T-helper 17 cell (primary cell): ENCODE results near the gene ILDR2. TPM values are rescaled to one million over a fixed set of nuclear protein-coding genes. Genes with fewer than 3 reads are reported as not detected.

Experiments
- ATAC-seq: fragments of 150-1000 bp; cut with Tn5 transposase; 2 replicates; pipeline ENCODE4 v1.10.0; 2021; ENCODE audit warnings: mild to moderate bottlenecking, moderate library complexity
- DNase-seq, 3 donors: peaks; one replicate each; pipeline versions ENCODE4 v3.0.0 to v3.0.0-alpha.2; 2020 to 2021
- H3K9me3 ChIP-seq: one replicate; pipeline ENCODE4 v1.7.0; 2013; ENCODE audit warnings: low read length, mild to moderate bottlenecking; ENCODE audit not compliant: control insufficient read depth, poor library complexity, severe bottlenecking
- H3K27ac Mint-ChIP-seq: one replicate; pipeline ENCODE4 v1.8.0; 2022; ENCODE audit warnings: mild to moderate bottlenecking, moderate library complexity, mixed read lengths
- H3K27me3 Mint-ChIP-seq: one replicate; pipeline ENCODE4 v1.8.0; 2022; ENCODE audit warnings: mixed read lengths
- H3K36me3 Mint-ChIP-seq: one replicate; pipeline ENCODE4 v1.8.0; 2022; ENCODE audit warnings: low read depth, mixed read lengths
- H3K4me1 Mint-ChIP-seq: one replicate; pipeline ENCODE4 v1.8.0; 2022; ENCODE audit warnings: mild to moderate bottlenecking, mixed read lengths
- H3K4me3 Mint-ChIP-seq: one replicate; pipeline ENCODE4 v1.8.0; 2022; ENCODE audit warnings: mild to moderate bottlenecking, moderate library complexity, mixed read lengths
- total RNA-seq, 4 donors: library from RNA in 2 of 4; stranded (reverse) in 2 of 4; gene quantifications; one replicate each; pipeline ENCODE4 v1.2.3 and lab custom pipeline; 2022 to 2026

ILDR2 gene
- total RNA-seq, 2 donors from 2014 or later = 0.20 to 0.34 TPM

DNA sequence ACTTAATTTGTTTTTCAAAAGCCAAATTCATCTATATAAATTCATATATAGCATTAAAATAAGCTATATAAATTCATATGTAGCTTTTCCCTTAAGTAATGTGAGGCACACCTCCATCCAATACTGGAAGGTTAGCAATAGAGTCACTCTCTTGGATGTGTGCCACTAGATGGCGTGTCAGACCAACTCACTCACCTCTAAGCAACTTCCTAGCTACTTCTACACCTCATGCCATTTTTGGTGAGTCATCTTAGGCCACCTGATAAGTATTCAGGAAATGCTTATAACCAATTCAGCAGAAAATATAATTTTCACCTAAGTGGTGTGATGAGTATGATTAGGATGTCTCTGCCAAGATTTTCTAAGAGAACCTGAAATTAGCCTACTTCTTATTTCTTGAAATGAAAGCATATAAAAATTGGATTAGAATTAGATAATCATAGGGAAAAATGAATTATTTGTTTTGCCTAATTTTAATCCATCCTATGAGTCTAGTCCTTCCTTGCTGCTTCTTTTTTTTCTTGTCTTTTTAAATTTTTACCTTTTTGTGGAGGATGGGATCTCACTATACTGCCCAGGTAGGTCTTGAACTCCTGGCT lies 64.8 kb downstream of the ILDR2 start:
- H3K27ac Mint-ChIP-seq = no peak overlapping the region
- peaks cover 8% of the 10 kb centered on the region for H3K4me1 Mint-ChIP-seq
- peak; percentile 100 for ATAC-seq

DNA sequence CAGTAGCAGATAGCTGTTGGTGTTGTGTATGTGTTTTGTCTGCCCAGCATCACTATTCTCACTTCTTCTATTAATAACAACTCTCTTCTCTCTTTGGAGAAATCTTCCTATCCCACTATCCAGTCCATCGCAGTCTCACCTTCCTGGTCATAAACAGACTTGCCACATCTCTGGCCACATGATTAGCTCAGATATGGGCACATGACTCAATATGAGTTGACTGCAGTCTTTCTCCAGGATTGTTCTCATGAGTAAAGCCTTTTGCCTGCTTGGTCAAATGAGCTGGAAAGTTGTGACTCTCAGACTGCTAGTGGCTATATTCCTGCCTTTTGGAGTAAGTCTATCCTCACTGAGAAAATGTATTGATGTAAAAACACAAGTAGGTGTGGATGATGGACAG lies 66.4 kb downstream of the ILDR2 start:
- DNase-seq = no peak
- H3K4me3 Mint-ChIP-seq = no peak overlapping the region
- ATAC-seq = no peak
- H3K36me3 Mint-ChIP-seq = peaks cover 2% of the 10 kb centered on the region
- peaks cover 8% of the 10 kb centered on the region for H3K4me1 Mint-ChIP-seq
- no peak overlapping the region for H3K27ac Mint-ChIP-seq
- H3K9me3 ChIP-seq = no peaks in the 10 kb centered on the region
- H3K27me3 Mint-ChIP-seq = peaks cover 34% of the 10 kb centered on the region

More for the DNA sequence above, 64.8 kb downstream of the ILDR2 start:
- Mint-ChIP-seq H3K27me3 (peaks cover 21% of the 10 kb centered on the region), H3K36me3 (no peaks in the 10 kb centered on the region), H3K4me3 (no peak overlapping the region)
- DNase-seq = peak; percentile 37 to 56 (median 47)
- no peaks in the 10 kb centered on the region for H3K9me3 ChIP-seq

DNA sequence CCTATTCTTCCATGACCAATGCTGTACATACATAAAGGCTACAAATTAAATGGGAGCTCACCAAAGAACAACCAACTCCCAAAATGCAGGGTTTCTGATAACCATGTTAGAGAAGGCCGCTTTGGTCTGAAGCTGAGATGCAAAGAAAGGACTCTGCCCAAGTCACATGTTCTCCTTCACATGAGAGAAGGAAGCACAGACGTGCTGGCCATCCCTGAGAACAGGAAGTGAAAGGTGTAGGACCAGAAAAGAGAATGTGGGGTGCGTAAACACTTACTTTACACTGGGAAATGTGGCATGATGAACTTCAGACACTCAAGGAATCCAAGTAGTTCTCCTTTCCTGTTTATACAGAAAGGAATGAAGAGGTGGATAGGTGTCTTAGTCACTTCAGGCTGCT lies 67.6 kb downstream of the ILDR2 start:
- H3K9me3 ChIP-seq = no peaks in the 10 kb centered on the region
- Mint-ChIP-seq H3K27me3 (peaks cover 40% of the 10 kb centered on the region), H3K27ac (no peak overlapping the region), H3K4me1 (peaks cover 11% of the 10 kb centered on the region), H3K4me3 (no peak overlapping the region), H3K36me3 (peaks cover 2% of the 10 kb centered on the region)
- no peak for DNase-seq
- ATAC-seq = no peak

DNA sequence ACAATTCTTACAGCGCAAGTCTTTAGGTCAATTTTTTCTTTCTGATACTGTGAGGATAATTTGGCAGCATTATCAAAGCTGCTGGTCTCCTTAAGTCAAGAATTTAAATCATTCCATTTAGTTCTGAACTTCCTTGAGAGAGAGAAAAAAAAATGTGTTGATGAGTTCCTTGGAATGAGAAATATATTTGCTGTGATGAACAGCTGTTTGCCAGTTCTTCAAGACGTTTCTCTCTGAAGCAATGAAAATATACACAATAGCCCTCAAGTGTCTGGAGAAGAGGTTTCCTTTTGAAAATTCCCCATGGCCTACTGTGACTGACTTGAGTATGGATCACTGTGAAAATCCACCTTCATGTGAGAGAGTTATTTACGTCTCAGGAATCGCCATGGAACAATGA lies 68.3 kb downstream of the ILDR2 start:
- Mint-ChIP-seq H3K27me3 (peaks cover 41% of the 10 kb centered on the region), H3K4me1 (peaks cover 10% of the 10 kb centered on the region), H3K4me3 (no peak overlapping the region), H3K36me3 (peaks cover 2% of the 10 kb centered on the region), H3K27ac (no peak overlapping the region)
- ATAC-seq (no peak), DNase-seq (no peak)
- no peaks in the 10 kb centered on the region for H3K9me3 ChIP-seq

DNA sequence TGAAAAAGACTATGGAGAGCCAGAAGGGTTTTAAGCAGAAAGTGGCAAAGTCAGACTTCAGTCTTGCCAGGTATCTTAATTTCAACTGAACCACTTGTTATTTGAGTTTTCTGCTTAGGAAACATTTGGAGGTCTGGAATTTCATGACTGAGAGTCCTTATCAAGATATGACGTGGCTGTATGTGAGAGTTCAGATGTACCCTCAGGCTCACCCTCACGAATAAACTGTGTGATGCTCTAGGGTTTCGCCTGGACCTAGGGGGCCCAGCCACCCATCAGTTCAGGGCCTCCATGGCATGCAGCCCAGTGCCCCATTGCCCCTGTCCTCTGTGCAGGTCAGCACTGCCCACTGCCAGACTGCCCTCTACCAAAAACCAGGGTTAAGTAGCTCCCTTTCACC lies 68.7 kb downstream of the ILDR2 start:
- Mint-ChIP-seq H3K36me3 (peaks cover 2% of the 10 kb centered on the region), H3K4me1 (peaks cover 10% of the 10 kb centered on the region), H3K27me3 (peaks cover 41% of the 10 kb centered on the region), H3K4me3 (no peak overlapping the region), H3K27ac (peak overlapping the region; percentile 47)
- DNase-seq (no peak), ATAC-seq (no peak)
- H3K9me3 ChIP-seq = no peaks in the 10 kb centered on the region

DNA sequence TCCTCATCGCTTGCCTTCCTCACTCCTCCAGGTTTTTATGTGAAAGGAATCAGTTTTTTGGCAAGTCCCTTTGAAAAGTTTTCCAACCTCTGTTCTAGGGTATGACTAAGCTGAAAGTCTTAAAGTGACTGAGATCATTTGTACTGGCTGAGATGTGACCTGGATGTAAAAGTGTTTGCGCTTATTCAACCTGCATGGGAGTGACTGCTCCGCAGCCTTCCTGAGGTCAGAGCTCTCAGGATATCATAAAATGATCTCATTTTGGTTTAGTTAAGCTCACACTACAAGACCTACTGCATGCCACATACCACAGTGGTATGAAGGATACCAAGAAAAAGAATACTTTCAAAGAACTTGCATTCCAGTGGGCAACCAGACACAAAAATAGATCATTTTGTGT lies 69.4 kb downstream of the ILDR2 start:
- DNase-seq (no peak), ATAC-seq (no peak)
- H3K9me3 ChIP-seq = no peaks in the 10 kb centered on the region
- Mint-ChIP-seq H3K4me1 (peaks cover 9% of the 10 kb centered on the region), H3K27me3 (peaks cover 41% of the 10 kb centered on the region), H3K27ac (peak overlapping the region; percentile 47), H3K36me3 (peaks cover 2% of the 10 kb centered on the region), H3K4me3 (no peak overlapping the region)

DNA sequence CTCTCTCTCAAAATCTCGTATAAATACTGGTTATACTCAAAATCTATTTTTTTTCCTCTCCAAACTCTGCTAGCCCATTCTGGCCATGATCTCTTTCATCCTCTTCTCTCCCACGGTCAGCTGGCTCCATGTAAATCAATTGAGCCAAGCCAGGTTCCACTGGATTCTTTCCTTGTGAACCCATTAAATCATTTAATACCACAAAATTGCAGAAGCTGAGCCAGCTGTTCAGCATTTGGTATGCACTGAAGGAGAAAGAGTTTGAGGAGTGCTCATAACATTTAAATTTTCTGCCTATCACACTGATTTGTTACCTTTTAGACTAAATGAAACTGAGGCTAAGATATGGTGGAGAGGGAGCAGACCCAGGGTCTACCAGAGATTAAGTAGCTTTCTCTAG lies 70.2 kb downstream of the ILDR2 start:
- no peaks in the 10 kb centered on the region for H3K9me3 ChIP-seq
- Mint-ChIP-seq H3K36me3 (peaks cover 2% of the 10 kb centered on the region), H3K27me3 (peaks cover 41% of the 10 kb centered on the region), H3K4me1 (peaks cover 7% of the 10 kb centered on the region), H3K27ac (no peak overlapping the region), H3K4me3 (no peak overlapping the region)
- DNase-seq (no peak), ATAC-seq (no peak)

DNA sequence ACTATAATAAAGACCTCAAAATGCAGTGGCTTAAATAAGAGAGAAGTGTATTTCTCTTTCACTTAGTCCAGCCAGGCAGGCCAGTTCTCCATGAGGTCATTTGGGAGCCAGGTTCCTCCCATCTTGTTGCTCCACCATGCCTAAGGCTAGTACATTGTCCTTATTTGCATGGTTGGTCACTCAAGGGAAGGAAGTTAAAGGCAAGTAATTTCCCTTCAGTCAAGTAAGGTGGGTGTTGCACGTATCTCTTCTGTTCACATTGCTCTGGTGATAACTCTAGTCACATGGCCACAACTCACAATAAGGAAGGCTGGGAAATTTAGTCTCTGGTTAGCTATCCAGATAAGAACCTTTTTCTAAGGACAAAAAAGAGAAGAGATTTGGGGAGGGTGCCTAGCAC lies 72.1 kb downstream of the ILDR2 start:
- H3K36me3 Mint-ChIP-seq = peaks cover 2% of the 10 kb centered on the region
- H3K4me1 Mint-ChIP-seq = peaks cover 7% of the 10 kb centered on the region
- H3K27ac Mint-ChIP-seq = no peak overlapping the region
- DNase-seq = no peak
- no peak overlapping the region for H3K4me3 Mint-ChIP-seq
- no peaks in the 10 kb centered on the region for H3K9me3 ChIP-seq
- no peak for ATAC-seq
- H3K27me3 Mint-ChIP-seq = peaks cover 38% of the 10 kb centered on the region

DNA sequence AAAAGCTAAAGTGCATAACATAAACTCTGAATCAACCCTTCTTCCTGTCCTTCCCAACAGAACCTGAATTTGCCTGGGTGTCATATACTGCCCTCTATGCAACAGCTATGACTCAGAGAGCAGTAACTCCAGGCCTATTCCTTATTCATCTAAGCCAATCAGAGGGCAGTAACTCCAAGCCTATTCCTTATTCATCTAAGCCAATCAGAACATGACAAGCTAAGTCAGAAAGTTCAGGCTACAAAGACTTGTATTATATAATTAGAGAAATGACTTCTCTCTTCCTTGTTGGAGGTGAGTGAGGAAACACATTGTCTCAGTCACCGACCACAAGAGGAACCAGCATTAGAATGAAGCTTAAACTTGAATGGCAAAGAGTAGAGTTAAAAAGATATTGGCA lies 73.1 kb downstream of the ILDR2 start:
- Mint-ChIP-seq H3K36me3 (peaks cover 2% of the 10 kb centered on the region), H3K4me3 (no peak overlapping the region), H3K27me3 (peaks cover 36% of the 10 kb centered on the region), H3K27ac (peak overlapping the region; percentile 21), H3K4me1 (peaks cover 7% of the 10 kb centered on the region)
- ATAC-seq (peak; percentile 51), DNase-seq (no peak)
- H3K9me3 ChIP-seq = no peaks in the 10 kb centered on the region

DNA sequence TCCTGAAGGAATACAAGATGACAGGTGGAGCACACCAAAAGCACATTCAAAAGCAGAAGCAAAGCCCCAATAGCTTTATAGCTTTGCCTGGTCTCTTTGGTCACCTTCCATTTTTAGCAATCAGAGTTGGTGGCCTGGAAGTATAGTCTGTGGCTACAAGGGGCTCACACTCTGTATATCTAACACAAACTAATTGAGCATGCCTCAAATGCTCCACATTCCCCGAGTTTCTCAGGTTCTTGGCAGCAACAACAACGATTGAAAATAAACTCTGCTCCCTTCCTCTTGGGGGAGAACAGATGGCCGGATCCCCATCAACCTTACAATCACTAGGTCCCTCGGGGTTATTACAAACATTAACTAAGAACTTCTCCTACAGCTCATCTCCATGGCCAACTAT lies 74.4 kb downstream of the ILDR2 start:
- no peak for ATAC-seq
- Mint-ChIP-seq H3K27ac (no peak overlapping the region), H3K4me1 (peaks cover 4% of the 10 kb centered on the region), H3K27me3 (peaks cover 27% of the 10 kb centered on the region), H3K4me3 (no peak overlapping the region), H3K36me3 (peaks cover 2% of the 10 kb centered on the region)
- no peak for DNase-seq
- no peaks in the 10 kb centered on the region for H3K9me3 ChIP-seq

DNA sequence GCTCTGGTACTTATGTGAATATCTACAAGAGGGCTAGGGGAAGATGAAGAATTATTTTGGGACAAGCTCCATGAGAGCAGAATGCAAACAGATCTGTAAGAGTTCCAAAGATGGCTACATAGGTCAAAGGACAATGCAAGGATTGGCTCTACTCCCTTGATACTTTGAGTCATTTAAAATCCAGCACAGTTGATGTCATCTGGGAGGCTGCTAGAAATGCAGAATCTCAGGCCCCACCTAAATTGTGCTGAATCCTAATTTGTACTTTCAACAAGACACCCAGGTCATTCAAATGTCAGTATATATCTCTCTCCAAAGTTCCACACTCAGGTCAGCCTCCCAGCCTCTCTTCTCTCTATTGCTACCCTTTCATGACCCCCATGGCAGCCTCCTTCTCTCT lies 75.6 kb downstream of the ILDR2 start:
- Mint-ChIP-seq H3K27me3 (peaks cover 23% of the 10 kb centered on the region), H3K4me1 (peaks cover 4% of the 10 kb centered on the region), H3K4me3 (no peak overlapping the region), H3K27ac (no peak overlapping the region), H3K36me3 (peaks cover 2% of the 10 kb centered on the region)
- no peaks in the 10 kb centered on the region for H3K9me3 ChIP-seq
- DNase-seq = no peak
- no peak for ATAC-seq

DNA sequence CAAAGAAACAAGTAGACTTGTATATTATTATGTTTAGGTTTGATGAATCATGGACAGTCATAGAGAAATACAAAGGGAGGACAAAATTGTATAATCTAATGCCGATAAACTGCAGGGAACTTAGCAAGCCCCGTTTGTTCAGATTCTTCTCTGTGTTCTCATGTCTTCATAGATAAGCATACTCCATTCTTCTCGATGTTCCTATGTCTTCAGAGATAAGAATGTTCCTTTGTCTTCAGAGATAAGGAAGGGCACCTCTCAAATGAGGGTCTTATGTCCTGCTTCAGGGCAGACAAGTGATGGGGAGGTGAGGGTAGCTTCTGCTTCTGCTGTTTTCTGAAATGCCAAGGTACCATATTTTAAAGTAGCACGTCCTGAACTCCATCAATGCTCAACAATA lies 79.6 kb downstream of the ILDR2 start:
- no peak overlapping the region for H3K27ac Mint-ChIP-seq
- H3K9me3 ChIP-seq = no peaks in the 10 kb centered on the region
- H3K36me3 Mint-ChIP-seq = peaks cover 2% of the 10 kb centered on the region
- no peak for ATAC-seq
- H3K27me3 Mint-ChIP-seq = peaks cover 24% of the 10 kb centered on the region
- no peaks in the 10 kb centered on the region for H3K4me1 Mint-ChIP-seq
- DNase-seq = no peak
- peak overlapping the region; percentile 1 for H3K4me3 Mint-ChIP-seq

DNA sequence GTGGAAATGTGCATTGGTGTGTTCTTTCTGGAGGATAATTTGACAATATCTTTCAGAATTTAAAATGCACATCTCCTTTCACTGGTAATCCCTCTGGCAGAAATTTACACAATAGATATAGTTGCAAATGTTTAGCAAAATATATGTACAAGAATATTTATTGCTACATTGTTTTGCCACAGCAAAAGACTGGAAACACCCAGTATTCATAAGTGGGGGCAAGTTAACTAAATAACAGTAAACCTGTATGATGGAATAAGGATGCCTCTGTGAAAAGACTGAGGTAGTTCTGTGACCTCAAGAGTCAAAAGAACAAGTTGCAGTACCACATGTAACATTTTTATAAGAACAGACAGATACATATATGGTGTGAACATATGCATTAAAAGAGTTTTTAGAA lies 85.6 kb downstream of the ILDR2 start:
- Mint-ChIP-seq H3K4me3 (no peak overlapping the region), H3K27ac (no peak overlapping the region), H3K27me3 (peaks cover 46% of the 10 kb centered on the region), H3K4me1 (peaks cover 6% of the 10 kb centered on the region), H3K36me3 (peaks cover 2% of the 10 kb centered on the region)
- no peaks in the 10 kb centered on the region for H3K9me3 ChIP-seq
- no peak for ATAC-seq
- DNase-seq = no peak

DNA sequence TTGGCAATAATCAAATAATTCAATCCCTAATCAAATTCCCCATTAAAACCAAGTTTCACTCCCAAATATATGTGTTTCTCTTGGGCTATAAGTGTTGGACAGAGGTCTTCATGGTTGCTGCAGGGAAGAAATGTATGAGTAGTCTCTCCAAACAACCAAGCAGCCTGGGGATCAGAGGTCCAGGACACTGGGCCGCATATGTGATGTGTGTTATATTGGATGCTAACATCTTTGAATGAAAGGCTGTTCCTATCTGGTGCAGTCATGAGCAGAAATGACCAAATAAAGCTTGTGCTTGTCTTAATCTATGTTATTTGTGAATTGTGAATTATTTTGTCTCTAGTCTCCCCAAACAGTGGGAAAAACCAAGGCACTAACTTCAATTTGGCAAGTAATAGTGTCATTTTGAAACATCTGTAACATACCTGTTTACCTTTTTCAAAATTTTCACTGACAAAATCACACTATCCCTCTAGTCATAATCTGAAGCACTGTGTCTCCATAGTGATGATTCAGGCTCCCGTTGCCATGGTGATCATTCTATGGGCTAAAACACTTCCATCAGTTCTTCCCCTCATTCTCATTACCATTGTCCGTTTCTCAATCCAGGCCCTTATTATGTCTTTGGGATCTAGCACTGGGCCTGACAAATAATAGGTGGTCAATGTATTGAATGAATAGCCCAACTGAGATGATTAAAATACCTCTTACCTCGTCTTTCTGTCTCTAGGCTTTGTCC lies 86.8 kb downstream of the ILDR2 start:
- no peak for DNase-seq
- no peaks in the 10 kb centered on the region for H3K9me3 ChIP-seq
- H3K4me1 Mint-ChIP-seq = peaks cover 9% of the 10 kb centered on the region
- no peak for ATAC-seq
- H3K4me3 Mint-ChIP-seq = no peak overlapping the region
- H3K27ac Mint-ChIP-seq = no peak overlapping the region
- peaks cover 3% of the 10 kb centered on the region for H3K36me3 Mint-ChIP-seq
- H3K27me3 Mint-ChIP-seq = peaks cover 49% of the 10 kb centered on the region
